SK-N-SH treated with all-trans-retinoic acid at 6 μM for 48 hours (cell line): ENCODE results near the gene MCRIP2.

Experiments
- ATAC-seq: fragments of 200-7000 bp; cut with Tn5 transposase; 3 replicates; pipeline ENCODE4 v1.9.1; 2020; ENCODE audit warnings: mild to moderate bottlenecking, moderate library complexity
- ARNTL ChIP-seq: fragments of 450-650 bp; formaldehyde crosslinking; IDR thresholded peaks from 2 replicates; pipeline ENCODE4 v1.5.0; 2020; ENCODE audit warnings: low read depth, mild to moderate bottlenecking, moderate library complexity, borderline replicate concordance
- BACH2 ChIP-seq: fragments of 250-450 bp; sonication (Bioruptor Pico); IDR thresholded peaks from 2 replicates; pipeline ENCODE4 v1.9.0; 2021; ENCODE audit warnings: mild to moderate bottlenecking, borderline replicate concordance
- ESRRG ChIP-seq: fragments of 250-450 bp; sonication (Bioruptor Pico); IDR thresholded peaks from 2 replicates; pipeline ENCODE4 v1.6.1; 2021; ENCODE audit warnings: mild to moderate bottlenecking
- GLIS3 ChIP-seq: fragments of 250-450 bp; sonication (Bioruptor Pico); IDR thresholded peaks from 2 replicates; pipeline ENCODE4 v1.5.0; 2020; ENCODE audit warnings: mild to moderate bottlenecking, moderate library complexity
- ISL1 ChIP-seq: fragments of 250-450 bp; sonication (Bioruptor Pico); IDR thresholded peaks from 2 replicates; pipeline ENCODE4 v2.1.2; 2022; ENCODE audit warnings: mild to moderate bottlenecking, moderate library complexity
- OSR1 ChIP-seq: fragments of 250-450 bp; sonication (Bioruptor Pico); IDR thresholded peaks from 2 replicates; pipeline ENCODE4 v1.8.0; 2022; ENCODE audit warnings: moderate library complexity, mild to moderate bottlenecking, inconsistent platforms
- PPARA ChIP-seq: fragments of 250-450 bp; sonication (Bioruptor Pico); IDR thresholded peaks from 2 replicates; pipeline ENCODE4 v1.5.0; 2020; ENCODE audit warnings: mild to moderate bottlenecking, borderline replicate concordance
- RARB ChIP-seq: fragments of 250-450 bp; sonication (Bioruptor Pico); IDR thresholded peaks from 2 replicates; pipeline ENCODE4 v1.8.0; 2021; ENCODE audit warnings: mild to moderate bottlenecking, moderate library complexity
- SNAI2 ChIP-seq: fragments of 250-450 bp; sonication (Bioruptor Pico); IDR thresholded peaks from 2 replicates; pipeline ENCODE4 v1.5.0; 2020; ENCODE audit warnings: mild to moderate bottlenecking, moderate library complexity
- TCF4 ChIP-seq: fragments of 250-450 bp; sonication (Bioruptor Pico); IDR thresholded peaks from 2 replicates; pipeline ENCODE4 v1.8.0; 2021; ENCODE audit warnings: mild to moderate bottlenecking, moderate library complexity, borderline replicate concordance
- TOX ChIP-seq: fragments of 250-450 bp; sonication (Bioruptor Pico); IDR thresholded peaks from 2 replicates; pipeline ENCODE4 v1.8.0; 2021; ENCODE audit warnings: mild to moderate bottlenecking, moderate library complexity, borderline replicate concordance
- ZC3H10 ChIP-seq: fragments of 250-450 bp; sonication (Bioruptor Pico); IDR thresholded peaks from 2 replicates; pipeline ENCODE4 v1.5.1; 2021; ENCODE audit warnings: mild to moderate bottlenecking, moderate library complexity
- ZFP3 ChIP-seq: fragments of 250-450 bp; sonication (Bioruptor Pico); IDR thresholded peaks from 2 replicates; pipeline ENCODE4 v1.5.0; 2020; ENCODE audit warnings: mild to moderate bottlenecking, moderate library complexity
- ZNF565 ChIP-seq: fragments of 450-650 bp; formaldehyde crosslinking; conservative IDR thresholded peaks from 2 replicates; pipeline ENCODE4 v1.5.0; 2020; ENCODE audit warnings: low read depth, mild to moderate bottlenecking, moderate library complexity
- ZNF8 ChIP-seq: fragments of 450-650 bp; formaldehyde crosslinking; IDR thresholded peaks from 2 replicates; pipeline ENCODE4 v1.5.0; 2020; ENCODE audit warnings: mild to moderate bottlenecking, moderate library complexity
- TF ChIP-seq, protein P1 (sequence below): fragments of 250-450 bp; sonication (Bioruptor Pico); IDR thresholded peaks from 2 replicates; pipeline ENCODE4 v1.8.0; 2021; ENCODE audit warnings: low read depth, mild to moderate bottlenecking, moderate library complexity, borderline replicate concordance
- TF ChIP-seq, protein P2 (sequence below): fragments of 250-450 bp; sonication (Bioruptor Pico); IDR thresholded peaks from 2 replicates; pipeline ENCODE4 v1.8.0; 2020; ENCODE audit warnings: mild to moderate bottlenecking, moderate library complexity, borderline replicate concordance
- TF ChIP-seq, protein P3 (sequence below): fragments of 250-450 bp; sonication (Bioruptor Pico); IDR thresholded peaks from 2 replicates; pipeline ENCODE4 v1.5.0; 2020; ENCODE audit warnings: mild to moderate bottlenecking, moderate library complexity
- TF ChIP-seq, protein P4 (sequence below): fragments of 250-450 bp; sonication (Bioruptor Pico); IDR thresholded peaks from 2 replicates; pipeline ENCODE4 v1.5.1; 2020; ENCODE audit warnings: low read depth, mild to moderate bottlenecking, moderate library complexity

The MCRIP2 gene

DNA sequence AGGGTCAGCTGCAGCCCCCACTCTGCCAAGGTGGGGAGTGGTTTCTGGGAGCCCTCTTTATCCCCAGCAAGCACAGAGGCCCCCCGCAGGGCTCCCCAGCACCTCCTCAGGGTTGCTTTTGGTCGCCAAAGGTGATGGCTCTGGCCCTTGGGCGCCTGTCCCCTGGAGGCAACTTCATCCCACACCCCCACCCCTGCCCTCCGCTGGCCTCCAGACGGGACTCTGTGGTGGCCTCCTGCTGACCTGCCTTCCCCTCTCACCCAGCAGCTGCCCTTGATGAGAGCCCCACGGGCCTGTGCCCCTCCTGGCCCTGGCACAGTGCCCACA lies 18.5 kb downstream of the MCRIP2 start:
- TF ChIP-seq ISL1 (CRISPR knock-in tag), result no peak
- no peak for TF ChIP-seq TOX
- no peak for TF ChIP-seq PPARA (CRISPR knock-in tag)
- no peak for TF ChIP-seq ESRRG (CRISPR knock-in tag)
- TF ChIP-seq, protein P1, sequence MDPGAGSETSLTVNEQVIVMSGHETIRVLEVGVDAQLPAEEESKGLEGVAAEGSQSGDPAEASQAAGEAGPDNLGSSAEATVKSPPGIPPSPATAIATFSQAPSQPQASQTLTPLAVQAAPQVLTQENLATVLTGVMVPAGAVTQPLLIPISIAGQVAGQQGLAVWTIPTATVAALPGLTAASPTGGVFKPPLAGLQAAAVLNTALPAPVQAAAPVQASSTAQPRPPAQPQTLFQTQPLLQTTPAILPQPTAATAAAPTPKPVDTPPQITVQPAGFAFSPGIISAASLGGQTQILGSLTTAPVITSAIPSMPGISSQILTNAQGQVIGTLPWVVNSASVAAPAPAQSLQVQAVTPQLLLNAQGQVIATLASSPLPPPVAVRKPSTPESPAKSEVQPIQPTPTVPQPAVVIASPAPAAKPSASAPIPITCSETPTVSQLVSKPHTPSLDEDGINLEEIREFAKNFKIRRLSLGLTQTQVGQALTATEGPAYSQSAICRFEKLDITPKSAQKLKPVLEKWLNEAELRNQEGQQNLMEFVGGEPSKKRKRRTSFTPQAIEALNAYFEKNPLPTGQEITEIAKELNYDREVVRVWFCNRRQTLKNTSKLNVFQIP (CRISPR knock-in tag), result no peak
- TF ChIP-seq ARNTL (CRISPR knock-in tag), result no peak
- TF ChIP-seq ZNF565 (CRISPR knock-in tag), result no peak
- ATAC-seq, result peak; percentile 3; the same call in 1 of the 3 replicates

DNA sequence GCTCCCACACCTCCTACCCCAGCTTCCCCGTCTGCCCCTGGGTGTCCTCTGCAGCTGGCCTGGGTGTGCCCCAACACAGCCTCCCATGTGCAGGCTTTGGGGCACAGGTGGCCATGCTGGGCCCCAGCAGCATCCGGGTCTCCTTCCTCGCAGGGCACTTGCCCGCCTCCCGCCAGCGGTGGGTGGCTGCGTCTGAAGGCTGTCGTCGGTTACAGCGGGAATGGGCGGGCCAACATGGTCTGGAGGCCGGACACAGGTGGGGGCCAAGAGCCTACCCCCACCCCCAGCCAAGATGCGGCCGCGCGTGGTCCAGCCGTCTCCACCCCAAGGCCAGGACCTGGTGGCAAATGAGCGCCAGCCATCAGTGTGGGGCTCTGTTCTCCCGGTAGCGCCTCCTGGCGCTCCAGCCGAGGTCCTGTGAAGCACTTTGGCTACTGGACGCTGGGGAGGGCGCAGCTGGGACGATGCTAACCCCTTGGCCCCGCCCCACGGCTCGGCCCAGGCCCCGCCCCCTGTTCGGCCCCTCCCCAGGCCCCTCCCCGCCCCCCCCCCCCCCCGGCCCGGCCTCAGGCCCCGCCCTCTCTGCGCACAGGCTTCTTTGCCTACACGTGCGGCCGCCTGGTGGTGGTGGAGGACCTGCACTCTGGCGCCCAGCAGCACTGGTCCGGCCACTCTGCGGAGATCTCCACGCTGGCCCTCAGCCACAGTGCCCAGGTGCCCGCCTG lies 19.0 kb downstream of the MCRIP2 start:
- TF ChIP-seq, protein P2, sequence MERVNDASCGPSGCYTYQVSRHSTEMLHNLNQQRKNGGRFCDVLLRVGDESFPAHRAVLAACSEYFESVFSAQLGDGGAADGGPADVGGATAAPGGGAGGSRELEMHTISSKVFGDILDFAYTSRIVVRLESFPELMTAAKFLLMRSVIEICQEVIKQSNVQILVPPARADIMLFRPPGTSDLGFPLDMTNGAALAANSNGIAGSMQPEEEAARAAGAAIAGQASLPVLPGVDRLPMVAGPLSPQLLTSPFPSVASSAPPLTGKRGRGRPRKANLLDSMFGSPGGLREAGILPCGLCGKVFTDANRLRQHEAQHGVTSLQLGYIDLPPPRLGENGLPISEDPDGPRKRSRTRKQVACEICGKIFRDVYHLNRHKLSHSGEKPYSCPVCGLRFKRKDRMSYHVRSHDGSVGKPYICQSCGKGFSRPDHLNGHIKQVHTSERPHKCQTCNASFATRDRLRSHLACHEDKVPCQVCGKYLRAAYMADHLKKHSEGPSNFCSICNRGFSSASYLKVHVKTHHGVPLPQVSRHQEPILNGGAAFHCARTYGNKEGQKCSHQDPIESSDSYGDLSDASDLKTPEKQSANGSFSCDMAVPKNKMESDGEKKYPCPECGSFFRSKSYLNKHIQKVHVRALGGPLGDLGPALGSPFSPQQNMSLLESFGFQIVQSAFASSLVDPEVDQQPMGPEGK (CRISPR knock-in tag), result peak; percentile 86
- TF ChIP-seq ZC3H10, result no peak
- TF ChIP-seq, protein P3, sequence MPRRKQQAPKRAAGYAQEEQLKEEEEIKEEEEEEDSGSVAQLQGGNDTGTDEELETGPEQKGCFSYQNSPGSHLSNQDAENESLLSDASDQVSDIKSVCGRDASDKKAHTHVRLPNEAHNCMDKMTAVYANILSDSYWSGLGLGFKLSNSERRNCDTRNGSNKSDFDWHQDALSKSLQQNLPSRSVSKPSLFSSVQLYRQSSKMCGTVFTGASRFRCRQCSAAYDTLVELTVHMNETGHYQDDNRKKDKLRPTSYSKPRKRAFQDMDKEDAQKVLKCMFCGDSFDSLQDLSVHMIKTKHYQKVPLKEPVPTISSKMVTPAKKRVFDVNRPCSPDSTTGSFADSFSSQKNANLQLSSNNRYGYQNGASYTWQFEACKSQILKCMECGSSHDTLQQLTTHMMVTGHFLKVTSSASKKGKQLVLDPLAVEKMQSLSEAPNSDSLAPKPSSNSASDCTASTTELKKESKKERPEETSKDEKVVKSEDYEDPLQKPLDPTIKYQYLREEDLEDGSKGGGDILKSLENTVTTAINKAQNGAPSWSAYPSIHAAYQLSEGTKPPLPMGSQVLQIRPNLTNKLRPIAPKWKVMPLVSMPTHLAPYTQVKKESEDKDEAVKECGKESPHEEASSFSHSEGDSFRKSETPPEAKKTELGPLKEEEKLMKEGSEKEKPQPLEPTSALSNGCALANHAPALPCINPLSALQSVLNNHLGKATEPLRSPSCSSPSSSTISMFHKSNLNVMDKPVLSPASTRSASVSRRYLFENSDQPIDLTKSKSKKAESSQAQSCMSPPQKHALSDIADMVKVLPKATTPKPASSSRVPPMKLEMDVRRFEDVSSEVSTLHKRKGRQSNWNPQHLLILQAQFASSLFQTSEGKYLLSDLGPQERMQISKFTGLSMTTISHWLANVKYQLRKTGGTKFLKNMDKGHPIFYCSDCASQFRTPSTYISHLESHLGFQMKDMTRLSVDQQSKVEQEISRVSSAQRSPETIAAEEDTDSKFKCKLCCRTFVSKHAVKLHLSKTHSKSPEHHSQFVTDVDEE (CRISPR knock-in tag), result peak; percentile 57; the same call in 1 of the 2 replicates
- ATAC-seq, result peak; percentile 93

DNA sequence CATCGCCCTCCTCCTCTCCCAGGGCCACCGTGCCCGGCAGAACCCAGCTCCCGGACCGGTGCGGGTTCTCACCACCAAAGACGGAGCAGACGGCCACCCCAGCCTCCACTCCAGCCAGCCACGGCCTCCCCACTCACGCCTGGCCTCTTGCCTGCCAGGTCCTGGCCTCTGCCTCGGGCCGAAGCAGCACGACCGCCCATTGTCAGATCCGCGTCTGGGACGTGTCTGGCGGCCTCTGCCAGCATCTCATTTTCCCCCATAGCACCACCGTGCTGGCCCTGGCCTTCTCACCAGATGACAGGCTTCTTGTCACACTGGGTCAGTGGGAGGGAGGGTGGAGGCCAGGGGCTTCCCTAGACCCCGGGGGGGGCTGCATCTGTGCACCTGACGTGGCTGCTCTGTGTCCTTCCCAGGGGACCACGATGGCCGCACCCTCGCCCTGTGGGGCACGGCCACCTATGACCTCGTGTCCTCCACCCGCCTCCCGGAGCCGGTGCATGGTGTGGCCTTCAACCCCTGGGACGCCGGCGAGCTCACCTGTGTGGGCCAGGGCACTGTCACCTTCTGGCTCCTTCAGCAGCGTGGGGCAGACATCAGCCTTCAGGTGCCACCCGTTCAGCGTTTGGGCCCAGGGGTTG lies 19.7 kb downstream of the MCRIP2 start:
- ATAC-seq, result peak; percentile 4; the same call in 2 of the 3 replicates
- TF ChIP-seq ISL1 (CRISPR knock-in tag) (no peak), ZNF565 (CRISPR knock-in tag) (no peak), OSR1 (CRISPR knock-in tag) (no peak), ESRRG (CRISPR knock-in tag) (no peak), GLIS3 (CRISPR knock-in tag) (no peak), TOX (no peak), ZC3H10 (no peak), ZFP3 (CRISPR knock-in tag) (no peak), RARB (no peak), BACH2 (CRISPR knock-in tag) (no peak), ZNF8 (CRISPR knock-in tag) (no peak), SNAI2 (CRISPR knock-in tag) (no peak), TCF4 (CRISPR knock-in tag) (no peak)
- TF ChIP-seq, protein P4, sequence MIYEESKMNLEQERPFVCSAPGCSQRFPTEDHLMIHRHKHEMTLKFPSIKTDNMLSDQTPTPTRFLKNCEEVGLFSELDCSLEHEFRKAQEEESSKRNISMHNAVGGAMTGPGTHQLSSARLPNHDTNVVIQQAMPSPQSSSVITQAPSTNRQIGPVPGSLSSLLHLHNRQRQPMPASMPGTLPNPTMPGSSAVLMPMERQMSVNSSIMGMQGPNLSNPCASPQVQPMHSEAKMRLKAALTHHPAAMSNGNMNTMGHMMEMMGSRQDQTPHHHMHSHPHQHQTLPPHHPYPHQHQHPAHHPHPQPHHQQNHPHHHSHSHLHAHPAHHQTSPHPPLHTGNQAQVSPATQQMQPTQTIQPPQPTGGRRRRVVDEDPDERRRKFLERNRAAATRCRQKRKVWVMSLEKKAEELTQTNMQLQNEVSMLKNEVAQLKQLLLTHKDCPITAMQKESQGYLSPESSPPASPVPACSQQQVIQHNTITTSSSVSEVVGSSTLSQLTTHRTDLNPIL, result no peak
- TF ChIP-seq, protein P1 (CRISPR knock-in tag), result no peak
